GM12801 (cell line): ENCODE results near the gene MMP24OS.

Source experiments
- CTCF ChIP-seq: IDR thresholded peaks from one replicate; pipeline ENCODE4 v1.5.1; 2011; ENCODE audit warnings: control low read depth; ENCODE audit not compliant: insufficient read length; ENCODE audit errors: extremely low read depth

MMP24OS gene

DNA sequence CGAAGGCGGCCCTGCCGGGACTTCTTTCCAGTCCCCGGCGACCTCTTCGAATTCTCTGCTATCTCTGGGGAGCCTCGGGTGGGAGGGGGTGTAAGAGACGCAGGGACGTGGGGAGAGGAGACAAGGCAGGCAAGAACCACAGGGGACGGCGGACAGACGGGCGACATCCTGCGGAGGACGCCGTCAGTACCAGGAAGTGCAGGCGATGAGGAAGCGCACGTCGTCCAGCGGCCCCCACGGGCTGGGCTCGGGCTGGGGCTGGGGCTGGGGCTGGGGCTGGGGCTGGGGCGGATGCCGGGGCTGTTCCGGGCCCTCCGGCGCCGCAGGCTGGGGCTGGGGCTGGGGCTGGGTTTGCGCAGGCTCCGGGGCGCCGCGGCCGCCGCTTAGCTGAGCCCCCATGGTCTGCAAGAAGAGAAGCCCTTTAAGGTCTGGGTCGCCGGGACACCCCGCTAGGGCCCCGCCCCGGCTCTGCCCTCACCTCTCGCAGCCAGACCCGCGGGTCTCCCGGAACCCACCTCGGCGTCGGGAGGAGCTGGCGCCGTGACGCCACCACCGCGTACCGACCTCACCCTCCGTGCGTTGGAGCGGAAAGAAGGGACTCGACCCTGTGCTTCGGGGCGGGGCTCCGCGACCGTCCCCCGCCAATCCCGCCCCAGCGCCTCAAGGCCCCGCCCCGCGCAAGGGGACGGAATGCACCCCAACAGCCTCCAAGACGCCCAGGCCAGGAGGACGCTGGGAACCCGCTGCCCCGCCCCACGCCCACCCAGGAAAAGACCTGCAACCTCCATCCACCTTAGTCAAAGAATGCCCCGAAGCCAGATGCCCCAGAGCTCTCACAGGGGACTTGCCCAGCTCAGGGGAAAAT lies at the start of gene MMP24OS:
MMP24OS (minus strand) TSS at position 592 of the 865 bp plus-strand sequence; CDS start at position 399, 193 bp downstream.
- TF ChIP-seq CTCF, result no peak

GRCh38 chr20:35327074-35327976 lies 49.4 kb upstream of the MMP24OS start:
- TF ChIP-seq CTCF, result no peak

DNA sequence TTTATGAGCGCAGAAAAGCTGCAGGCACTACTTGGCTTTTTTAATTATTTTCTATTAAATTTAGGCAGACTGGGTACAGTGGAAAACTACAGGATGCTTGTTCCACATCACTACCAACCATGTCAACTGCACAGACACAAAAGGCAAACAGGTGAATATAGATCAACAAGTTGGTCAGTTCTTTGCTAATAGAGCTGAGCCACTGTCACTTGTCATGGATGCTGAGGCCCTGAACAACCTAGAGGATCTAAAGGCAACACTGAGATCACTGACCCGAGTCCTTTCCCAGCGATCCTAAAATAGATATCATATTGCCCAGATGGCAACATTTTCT lies 48.8 kb upstream of the MMP24OS start:
- no peak for TF ChIP-seq CTCF

DNA sequence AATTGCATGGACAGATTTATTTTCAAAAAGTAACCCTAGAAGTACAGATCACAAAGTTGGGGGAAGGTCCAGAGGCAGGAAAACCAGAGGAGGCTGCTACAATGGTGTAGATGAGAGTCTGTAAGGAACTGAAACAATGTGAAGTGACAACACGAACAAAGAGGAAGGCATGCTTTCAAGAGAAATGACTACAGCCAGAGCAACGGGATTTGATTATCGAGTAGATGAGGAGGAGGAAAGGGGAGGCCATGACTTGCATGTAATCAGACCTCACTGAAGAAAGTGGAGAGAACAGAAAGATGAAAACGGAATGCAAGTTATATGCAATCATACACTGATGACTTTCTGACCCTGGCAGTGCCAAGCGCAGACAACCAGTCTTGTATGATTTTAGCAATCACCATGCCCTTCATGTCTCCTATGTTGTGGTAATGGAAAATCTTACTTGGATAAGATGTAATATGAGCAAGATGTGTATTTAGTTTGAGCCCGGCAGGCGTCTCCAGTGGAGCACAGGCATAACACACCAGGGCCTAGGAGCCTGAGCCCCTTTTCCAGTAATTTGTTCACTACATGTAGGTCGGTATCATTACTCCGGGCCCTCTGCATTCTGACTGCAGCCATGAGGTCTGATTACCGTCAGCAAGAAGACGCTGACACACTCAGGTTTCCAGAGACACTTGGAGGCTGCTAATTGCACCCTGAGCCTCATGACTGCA lies 48.3 kb upstream of the MMP24OS start:
- TF ChIP-seq CTCF, result no peak

DNA sequence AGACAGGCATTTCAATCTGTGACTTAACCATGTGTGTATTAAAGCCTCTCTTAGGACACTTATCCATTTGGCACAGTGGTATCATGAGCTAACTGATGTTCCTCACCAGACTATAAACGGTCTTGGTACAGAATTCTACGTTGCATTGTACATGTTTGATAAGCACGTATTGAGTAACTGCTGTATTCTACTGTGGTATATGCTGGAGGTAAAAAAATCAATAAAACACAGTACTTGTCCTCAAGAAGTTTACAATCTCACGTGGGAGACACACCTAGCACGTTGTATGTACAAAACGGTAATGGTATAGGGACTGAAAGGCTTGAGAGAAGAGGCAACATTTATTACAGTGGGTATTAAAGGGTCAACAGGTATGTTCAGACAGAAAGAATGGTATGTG lies 47.5 kb upstream of the MMP24OS start:
- no peak for TF ChIP-seq CTCF

DNA sequence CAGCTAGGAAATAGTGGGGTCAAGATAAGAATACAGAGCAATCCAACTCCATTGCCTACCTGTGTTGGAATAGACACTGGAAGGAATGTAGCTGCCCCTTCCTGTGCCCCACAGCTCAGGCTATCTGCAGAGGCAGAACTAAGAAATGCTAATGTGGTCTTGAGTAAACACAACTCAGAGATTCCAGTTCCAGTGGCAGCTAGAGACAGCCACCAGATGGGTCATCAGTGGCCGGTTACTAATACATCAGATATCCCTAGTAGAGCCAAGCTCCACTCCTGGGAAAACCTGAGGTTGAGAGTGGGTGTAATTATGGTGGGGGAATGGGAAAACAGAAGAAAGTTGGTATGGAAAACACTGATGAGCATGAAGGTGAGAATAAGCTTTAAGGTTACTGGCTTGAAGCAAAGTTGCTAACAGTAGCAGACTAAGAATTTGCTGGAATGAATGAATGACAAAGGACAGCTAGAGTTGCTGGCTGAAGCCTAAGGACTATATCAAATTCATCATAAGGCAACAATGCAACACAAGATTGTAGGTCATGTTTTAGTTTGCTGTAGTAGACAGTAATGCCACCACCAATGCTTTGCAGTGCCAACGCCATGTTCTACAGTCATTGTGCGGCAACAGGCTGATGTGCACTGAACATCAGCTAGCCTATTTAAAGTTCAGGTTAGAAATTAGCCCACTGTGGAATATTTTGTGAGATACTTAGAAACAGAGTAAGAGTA lies 42.6 kb upstream of the MMP24OS start:
- TF ChIP-seq CTCF, result no peak
